ENCODE results near the gene MRPL42.
"Not testable (repeated sequence)": the region's sequence is repeated elsewhere in the genome, so short reads cannot be mapped to it uniquely, and the experiment has no call there.

The MRPL42 gene

GRCh38 chr12:93467351-93468007 lies at the start of gene MRPL42:
Gene MRPL42, plus strand, starts transcription at chr12:93467514. Its CDS starts 1,772 bp downstream, at chr12:93469286.
- no peak for FAIRE-seq

DNA sequence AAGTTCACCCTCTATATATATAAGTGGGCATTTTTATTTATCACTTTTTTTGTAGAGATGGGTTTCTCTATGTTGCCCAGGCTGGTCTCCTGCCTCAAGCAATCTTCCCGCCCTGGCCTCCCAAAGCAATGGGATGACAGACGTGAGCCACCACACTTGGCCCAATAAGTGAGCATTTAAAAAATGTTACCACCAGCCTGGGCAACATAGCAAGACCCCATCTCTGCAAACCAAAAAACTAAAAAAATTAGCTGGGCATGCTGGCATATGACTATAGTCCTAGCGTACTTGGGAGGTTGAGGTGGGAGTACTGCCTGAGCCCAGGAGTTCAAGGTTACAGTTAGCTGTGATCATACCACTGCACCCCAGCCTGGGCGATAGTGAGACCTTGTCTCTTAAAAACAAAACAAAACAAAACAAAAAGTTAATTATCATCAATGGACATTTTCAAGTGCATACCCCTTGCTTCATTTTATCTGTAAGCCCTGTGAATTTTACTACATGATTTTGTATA lies 49.3 kb upstream of the MRPL42 start:
- FAIRE-seq = no peak

DNA sequence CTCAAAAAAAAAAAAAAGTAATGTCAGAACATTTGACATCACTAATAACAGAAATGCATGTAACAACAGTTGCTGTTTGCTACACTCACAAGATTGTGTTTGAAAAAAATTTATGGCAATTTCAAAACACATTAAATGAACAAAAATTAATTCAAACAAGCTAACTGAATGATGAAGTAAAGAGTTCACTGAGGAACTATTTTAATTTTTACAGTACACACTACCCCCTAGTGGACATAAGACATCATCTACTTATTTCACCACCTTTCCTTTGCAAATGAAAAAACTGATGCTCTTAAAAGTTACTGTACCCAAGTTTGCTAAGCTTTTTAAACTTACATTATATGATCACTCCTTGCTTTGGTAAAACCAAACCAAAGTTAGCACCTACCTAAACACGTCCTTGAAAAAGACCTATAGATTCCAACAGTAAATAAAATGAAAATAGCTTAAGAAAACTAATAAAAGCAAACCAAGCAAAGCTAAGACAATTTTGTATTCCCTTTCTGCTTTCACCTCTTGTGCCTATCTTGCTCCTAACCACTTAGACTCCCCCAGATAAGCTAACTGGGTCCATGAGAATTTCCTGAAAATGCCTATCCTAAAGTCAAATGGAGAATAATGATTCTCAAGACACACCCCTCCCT lies 47.8 kb upstream of the MRPL42 start:
- peak; percentile 41 for FAIRE-seq

DNA sequence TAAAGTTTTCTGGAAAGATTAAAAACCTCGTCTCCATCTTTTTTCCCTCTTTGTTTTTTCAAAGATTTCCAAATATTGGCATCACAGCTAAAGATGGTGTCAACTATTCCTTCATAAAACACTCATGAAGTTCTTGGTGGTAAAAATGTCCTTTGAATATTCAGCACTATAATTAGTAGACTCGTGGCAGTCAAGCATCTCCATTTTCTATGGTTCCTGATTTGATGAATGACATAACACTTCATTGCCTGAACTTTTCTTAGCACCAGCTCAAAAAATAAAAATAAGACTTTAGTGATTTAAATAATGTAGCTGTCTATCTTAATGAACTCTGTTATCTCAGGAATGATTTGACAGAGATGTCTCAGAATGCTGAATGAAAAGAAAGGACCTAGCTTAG lies 45.3 kb upstream of the MRPL42 start:
- no peak for FAIRE-seq

DNA sequence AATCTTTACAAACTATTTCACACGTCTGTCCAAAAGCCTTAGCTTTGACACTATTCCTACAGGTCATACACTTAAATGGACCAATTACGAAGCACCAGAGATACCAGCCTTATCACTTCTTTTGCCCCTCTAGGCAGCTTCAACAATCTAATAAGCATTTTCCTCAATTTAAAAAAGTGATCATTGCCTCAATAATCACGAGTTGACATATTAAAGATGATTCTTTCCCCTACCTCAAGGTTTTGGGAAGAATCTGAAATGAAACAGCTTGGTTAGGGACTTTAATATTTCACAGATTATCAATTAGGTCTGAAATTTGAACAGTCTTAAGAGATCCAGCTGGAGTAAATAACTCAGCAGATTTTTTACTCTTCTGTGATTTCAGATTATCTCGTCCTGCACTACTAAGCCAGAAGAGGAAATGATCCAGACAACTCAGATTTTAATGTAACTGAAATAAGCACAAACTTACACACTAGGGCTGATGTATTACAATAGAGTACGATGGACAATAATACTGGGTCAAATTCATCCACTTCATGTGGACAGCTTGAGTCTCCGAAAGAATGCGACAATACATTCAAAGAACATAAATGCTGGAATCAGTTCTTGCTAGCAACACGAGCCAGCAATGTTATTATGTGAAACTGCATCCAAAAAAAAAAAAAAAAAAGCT lies 41.4 kb upstream of the MRPL42 start:
- FAIRE-seq = no peak

DNA sequence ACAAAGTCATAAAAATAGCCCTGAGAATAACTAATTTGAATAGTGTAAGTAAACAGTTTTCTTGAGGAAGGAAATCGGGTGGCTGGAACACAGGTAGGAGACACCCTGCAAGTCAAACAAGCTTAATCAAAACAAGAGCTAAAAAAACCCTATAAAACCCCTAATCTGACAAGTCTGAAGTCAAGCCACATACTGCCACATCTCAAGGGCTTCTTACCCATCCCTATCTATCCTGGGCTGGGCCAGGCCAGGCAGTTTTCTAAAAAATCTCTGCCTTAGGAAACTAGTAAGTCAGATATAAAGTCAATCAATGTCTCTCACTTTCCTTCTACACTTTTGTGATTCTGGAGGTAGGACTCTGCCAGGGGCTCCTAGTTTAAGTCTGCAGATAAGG lies 40.9 kb upstream of the MRPL42 start:
- FAIRE-seq = no peak

- FAIRE-seq = no peak
These were observed 39.3 kb upstream of the MRPL42 start for GRCh38 chr12:93427779-93428564.

- no peak for FAIRE-seq
These were observed 37.9 kb upstream of the MRPL42 start for GRCh38 chr12:93429448-93429847.

- FAIRE-seq = no peak
These were observed 37.5 kb upstream of the MRPL42 start for GRCh38 chr12:93429852-93430251.

DNA sequence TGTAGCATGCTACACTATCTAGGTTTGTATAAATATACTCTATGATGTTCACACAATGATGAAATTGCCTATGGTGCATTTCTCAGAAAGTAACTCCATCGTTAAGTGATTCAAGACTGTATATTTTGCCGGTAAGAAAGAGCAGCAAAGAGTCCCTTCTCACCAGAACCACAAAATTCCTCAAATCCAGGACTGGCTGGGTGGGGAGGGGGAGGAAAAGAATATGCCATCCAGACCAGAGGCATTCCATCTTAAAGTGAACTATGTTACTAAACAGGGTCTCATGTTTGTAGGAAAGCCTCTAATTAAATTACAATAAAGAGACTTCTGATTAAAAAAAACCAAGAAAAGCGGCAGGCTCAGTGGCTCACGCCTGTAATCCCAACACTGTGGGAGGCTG lies 37.0 kb upstream of the MRPL42 start:
- no peak for FAIRE-seq

DNA sequence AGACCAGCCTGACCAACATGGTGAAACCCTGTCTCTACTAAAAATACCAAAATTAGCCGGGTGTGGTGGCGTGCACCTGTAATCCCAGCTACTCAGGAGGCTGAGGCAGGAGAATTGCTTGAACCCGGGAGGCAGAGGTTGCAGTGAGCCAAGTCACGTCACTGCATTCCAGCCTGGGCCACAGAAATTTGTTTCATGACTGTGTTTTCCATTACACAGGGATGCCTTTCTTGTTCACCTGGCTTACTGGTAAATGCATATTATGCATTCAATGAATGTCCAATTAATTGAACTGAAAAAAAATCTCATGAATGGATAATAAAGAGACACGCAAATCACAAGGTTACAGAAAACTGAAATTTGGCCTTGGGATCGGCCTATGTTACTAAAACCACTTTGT lies 35.3 kb upstream of the MRPL42 start:
- not testable (repeated sequence) for FAIRE-seq

GRCh38 chr12:93434256-93434865 lies 33.0 kb upstream of the MRPL42 start:
- FAIRE-seq = no peak

- FAIRE-seq = no peak
These were observed 28.9 kb upstream of the MRPL42 start for GRCh38 chr12:93438266-93439050.

GRCh38 chr12:93440043-93440835 lies 27.1 kb upstream of the MRPL42 start:
- FAIRE-seq = no peak

- FAIRE-seq = no peak
These were observed 26.2 kb upstream of the MRPL42 start for GRCh38 chr12:93441081-93441616.

DNA sequence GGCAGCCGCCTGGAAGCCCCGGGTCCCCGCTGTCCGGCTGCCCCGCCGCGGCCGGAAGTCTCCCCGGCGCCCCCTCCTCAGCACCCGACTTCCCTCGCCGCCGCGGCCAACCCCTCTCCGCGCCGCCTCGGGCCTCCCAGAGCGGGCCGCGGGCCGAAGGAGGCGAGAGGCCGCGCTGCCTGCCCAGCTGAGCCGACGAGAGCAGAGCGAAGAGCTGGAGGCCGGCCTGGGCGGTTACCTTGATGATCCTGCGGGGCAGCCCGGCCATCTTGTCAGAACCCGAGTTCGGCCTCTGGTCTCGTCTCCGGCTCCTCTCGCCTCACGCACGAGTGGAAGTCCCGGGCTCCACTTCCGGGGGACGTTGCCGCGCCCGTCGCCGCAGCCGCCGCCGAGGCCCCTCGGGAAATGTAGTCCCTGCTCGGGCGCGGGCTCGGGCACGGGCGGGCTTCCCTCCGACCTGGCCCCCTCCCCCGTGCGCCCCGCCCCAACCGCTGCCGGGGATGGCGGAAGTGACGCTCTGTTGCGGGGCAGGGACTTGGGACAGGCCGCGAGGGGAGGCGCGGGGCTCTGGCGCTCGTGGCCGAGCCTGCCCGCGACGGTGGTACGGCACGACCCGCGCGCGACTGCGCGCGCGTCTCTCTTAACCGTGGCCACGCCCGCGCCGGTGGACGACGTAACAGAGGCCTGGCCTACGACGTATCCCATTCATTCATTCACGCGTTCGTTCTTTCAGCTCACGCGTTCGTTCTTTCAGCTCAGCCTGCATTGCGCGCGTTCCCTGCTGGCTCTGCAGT lies 25.5 kb upstream of the MRPL42 start, which contains the start of gene UBE2N:
TSS of gene UBE2N (minus strand) at position 331 of the 794 bp plus-strand sequence. CDS start at position 268, 63 bp downstream.
- no peak for FAIRE-seq

DNA sequence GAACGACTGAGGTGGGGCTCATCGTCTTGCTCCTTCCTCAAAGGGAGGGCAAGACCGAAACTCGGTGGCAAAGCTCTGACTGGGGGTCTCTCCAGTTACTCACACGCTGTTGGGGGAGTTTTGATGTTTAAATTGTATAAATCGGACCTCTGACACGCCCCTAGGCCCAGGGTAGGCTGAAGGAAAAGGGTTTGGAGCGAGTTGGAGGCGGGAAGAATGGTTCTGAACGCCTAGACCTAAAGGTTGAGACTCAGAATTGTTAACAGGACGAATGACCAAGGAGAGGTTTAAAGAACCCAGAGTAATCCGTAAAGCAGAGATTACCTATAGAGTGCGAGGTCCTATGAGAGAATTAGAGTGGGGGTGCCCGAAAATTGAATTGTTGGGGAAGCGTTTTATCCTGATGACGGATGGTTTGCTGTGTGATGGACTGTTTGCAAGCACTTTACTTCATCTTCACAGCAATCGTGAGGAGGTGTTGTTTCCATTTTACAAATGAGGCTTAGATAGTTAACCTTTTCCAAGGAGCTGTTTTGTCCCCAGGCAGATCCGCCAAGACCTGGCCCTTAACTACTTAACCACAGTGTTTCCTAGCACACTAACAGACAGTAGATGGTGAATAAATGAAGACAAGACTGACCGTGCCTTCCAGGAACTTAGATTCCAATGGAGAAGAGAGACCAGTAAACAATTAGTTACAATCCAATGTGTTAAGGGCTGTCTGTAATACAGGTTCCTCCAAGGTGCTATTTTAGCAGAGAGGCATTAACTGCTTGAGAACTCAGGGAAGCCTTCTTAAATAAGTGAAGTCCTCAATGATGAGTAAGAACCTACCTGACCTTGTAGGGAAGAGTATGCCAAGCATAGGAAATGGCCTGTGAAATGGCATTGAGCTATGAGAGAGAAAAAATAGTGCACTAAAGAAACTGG lies 24.6 kb upstream of the MRPL42 start:
- no peak for FAIRE-seq

DNA sequence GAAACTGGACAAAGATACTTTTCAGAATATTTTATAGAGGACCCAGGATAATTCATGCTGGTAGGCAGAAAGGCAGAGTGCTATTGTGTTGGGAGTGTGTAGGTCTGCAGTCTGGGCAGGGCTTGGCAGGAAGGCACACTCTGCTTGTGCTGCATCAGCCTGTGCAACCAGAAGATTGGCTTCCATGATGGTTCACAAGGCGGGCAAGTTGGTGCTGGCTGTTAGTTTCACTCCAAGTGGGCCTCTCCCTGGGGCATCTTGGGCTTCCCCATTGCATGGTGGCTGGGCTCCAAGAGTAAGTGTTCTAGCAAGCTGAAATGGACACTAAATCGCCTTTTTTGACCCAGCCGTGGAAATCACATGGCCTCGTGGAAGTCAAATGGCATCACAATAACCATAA lies 23.7 kb upstream of the MRPL42 start:
- FAIRE-seq = no peak
